ENCODE data around the gene C1QL4.
"Not testable (repeated sequence)": the region's sequence is repeated elsewhere in the genome, so short reads cannot be mapped to it uniquely, and the experiment has no call there.

Gene C1QL4

DNA sequence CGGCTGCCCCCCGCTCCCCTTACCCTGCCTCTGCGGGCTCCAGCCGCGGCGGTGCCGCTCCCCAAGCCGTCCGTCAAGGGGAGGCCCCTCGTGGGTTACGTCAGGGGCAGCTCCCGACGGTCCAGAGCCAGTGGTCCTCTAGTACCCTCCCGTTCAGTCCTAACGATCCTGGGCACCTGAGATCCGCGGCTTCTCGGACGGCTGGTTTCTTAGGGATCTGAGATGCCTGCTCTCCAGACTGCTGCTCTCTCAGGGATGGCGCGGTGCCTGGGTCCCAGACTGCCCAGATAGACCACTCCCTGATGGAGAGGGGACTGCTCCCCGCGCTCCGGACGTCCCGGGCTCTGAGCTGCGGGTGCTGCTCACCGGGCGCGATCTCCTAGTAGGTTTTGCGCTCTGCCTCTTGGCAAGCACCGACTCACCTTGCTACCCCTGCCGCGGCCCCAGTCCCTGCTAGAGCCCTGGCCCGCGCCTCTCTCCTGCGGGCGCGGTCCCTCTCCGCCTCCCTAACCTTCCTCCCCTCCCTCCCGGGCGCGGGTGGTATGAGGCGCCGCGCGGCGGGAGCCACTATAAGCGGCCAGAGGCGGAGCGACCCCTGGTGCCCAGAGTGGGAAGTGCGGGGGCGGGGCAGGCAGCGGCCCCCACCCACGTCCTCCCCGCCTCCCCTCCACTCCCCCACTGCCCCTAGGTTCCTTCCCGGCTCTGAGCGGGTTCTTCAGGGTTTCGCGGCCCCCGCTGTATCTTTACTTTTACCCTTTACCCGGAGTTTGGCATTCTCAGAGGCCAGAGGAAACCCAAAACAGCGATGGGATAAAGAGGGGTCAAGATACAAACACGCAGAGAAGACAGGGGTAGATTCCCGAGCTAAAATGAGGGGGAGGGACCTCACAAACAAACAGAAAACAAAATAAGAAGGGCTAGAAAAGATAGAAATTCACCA, at the start of gene C1QL4:
Gene C1QL4, minus strand, starts transcription at position 544 of the 940 bp plus-strand sequence. CDS start 711 bp downstream, outside the sequence.
- DNase-seq (ENCODE audit: low read depth in 1 of 2, low spot score in 1 of 2): peak; percentile 77 to 88

GRCh38 chr12:49380184-49380583, 43.2 kb upstream of the C1QL4 start:
- DNase-seq (ENCODE audit: low read depth in 1 of 2, low spot score in 1 of 2): not testable (repeated sequence)

- no peak for DNase-seq (ENCODE audit: low read depth in 1 of 2, low spot score in 1 of 2)
These were observed 40.4 kb upstream of the C1QL4 start for GRCh38 chr12:49377386-49377785.

DNA sequence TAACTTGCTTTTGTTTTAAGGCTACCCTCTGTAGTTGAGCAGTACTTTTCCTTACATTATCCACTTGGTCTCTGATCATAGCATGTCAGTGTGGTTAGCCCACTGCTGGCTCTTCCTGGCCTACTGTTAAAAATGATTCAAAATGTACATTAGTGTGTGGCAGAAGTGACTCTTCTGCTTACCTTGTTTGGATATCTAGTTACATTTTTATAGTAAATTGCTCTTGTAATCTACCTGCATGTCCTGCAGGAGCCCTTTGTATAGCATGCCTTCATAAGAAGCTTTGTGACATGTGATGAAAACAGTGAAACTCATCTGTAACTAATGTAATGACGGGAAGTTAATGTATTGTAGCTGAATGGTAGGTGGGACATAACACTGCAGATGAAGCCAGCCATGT, 38.4 kb upstream of the C1QL4 start:
- no peak for DNase-seq (ENCODE audit: low read depth in 1 of 2, low spot score in 1 of 2)

GRCh38 chr12:49370539-49370938, 33.6 kb upstream of the C1QL4 start:
- no peak for DNase-seq (ENCODE audit: low read depth in 1 of 2, low spot score in 1 of 2)

GRCh38 chr12:49369411-49370145, 32.6 kb upstream of the C1QL4 start:
- DNase-seq (ENCODE audit: low read depth in 1 of 2, low spot score in 1 of 2): no peak

- no peak for DNase-seq (ENCODE audit: low read depth in 1 of 2, low spot score in 1 of 2)
These were observed 31.2 kb upstream of the C1QL4 start for GRCh38 chr12:49368240-49368600.

DNA sequence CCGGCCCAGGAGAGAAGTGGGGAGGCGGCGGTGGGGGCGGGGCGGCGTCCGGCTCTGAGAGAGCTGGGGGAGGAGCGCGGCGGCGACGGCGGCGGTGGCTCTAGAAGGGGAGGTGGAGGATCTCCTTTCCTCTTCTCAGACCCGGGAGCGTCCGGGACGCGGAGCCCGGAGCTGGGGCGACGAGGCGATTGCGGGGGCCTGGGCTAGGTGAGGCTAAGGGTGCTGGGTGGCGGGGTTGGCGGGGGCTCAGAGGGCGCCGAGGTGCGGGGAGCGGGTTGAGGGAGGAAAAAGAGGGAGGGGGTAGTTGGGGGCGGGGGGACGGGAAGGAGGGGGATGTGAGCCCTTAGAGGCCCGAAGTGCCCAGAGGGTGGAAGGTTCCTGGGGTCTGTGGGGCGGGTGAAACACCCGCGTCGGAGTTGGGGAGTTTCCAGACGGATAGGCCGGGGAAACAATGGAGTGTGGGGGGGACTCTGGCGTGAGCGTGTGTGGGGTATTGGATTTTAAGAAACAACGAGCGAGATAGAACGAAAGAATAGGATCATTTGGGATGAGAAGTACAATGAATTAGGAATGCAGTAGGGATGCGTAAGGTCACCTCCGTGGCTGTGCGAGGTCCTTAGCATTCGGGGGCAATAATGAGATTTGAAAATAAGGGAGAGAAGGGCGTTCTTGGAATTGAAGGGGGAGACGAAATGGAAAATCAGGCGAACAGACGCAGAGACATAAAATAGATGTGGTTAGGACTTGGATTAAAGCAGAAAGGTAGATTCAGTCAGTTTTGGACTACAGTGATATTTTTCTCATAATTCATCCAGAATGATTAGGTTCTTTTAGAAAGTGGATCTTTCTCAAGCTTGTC, 30.6 kb upstream of the C1QL4 start, which contains the start of gene SPATS2:
Gene SPATS2, plus strand, starts transcription at position 82 of the 859 bp plus-strand sequence. CDS start 93,551 bp downstream, outside the sequence.
- no peak for DNase-seq (ENCODE audit: low read depth in 1 of 2, low spot score in 1 of 2)

GRCh38 chr12:49366652-49367380, 29.8 kb upstream of the C1QL4 start:
- DNase-seq (ENCODE audit: low read depth in 1 of 2, low spot score in 1 of 2): peak; percentile 63 to 83

GRCh38 chr12:49366096-49366651, 29.2 kb upstream of the C1QL4 start:
- DNase-seq (ENCODE audit: low read depth in 1 of 2, low spot score in 1 of 2): no peak

DNA sequence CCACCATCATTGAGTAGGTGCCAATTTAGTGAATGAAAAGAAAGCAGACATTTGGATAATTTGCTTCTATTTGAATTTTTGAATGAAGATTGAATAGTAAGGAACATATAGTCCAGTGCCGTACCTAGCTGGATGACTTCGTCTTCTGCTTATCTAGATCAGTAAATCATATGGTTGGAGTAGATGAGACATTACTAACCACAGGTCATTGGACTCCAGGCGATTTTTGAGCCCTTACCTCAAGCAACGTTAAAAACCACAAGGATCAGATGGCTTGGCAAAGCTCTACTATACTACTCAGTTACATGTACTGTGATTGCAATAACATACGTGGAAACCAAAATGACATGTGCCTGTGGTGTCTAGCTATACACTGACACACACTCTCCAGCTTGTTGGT, 28.6 kb upstream of the C1QL4 start:
- DNase-seq (ENCODE audit: low read depth in 1 of 2, low spot score in 1 of 2): no peak

DNA sequence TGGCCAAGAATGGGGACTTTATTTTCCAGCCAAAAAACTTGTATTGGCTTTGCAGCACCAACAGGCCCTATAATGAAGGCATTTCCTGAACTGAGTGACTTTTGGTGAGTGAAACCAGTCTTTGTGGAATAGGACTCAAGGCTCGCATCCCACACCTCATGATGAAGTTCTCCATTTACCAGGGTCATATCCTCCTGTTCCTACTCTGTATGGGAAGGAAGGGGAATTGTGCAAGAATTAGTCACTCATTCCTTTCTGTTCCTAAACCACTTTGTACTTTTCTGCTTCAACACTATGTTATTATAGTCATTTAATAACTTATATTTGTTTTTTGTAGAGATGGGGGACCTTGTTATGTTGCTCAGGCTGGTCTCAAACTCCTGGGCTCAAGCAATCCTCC, 28.0 kb upstream of the C1QL4 start:
- no peak for DNase-seq (ENCODE audit: low read depth in 1 of 2, low spot score in 1 of 2)

GRCh38 chr12:49362077-49362476, 25.1 kb upstream of the C1QL4 start:
- DNase-seq (ENCODE audit: low read depth in 1 of 2, low spot score in 1 of 2): no peak

- no peak for DNase-seq (ENCODE audit: low read depth in 1 of 2, low spot score in 1 of 2)
These were observed 22.7 kb upstream of the C1QL4 start for GRCh38 chr12:49359671-49360070.

DNA sequence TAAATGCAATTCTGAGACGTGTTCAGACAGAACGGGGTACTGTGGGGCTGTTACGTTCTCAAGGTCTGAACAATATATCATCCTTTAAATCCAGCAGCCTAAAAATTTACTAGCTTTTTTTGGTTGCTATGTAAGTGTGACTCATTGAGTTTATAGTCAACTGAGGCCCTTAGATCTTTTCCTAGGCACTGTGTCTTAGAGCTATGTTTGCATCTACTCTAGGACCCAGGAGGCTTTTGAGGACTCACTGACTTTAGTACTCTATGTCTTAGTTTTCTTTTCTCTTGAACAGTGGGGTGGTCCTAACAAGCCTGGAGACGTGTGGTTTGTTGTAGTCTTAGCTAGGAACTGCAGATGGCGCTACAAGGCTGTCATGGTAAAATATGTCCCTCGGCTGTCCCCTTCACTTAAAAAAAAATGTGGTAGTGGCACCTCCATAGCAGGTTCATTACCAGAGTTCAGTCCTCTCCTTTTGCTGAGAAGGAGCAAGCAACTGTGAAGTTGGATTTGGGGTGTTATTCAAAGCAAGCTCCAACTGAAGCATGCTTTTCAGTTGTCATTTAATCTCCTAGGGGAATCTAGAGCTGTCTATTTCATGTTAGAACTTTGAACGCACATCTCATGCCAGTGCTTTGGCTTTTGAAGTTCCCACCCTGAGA, 21.6 kb upstream of the C1QL4 start:
- no peak for DNase-seq (ENCODE audit: low read depth in 1 of 2, low spot score in 1 of 2)

- no peak for DNase-seq (ENCODE audit: low read depth in 1 of 2, low spot score in 1 of 2)
These were observed 20.2 kb upstream of the C1QL4 start for GRCh38 chr12:49357103-49357678.

- no peak for DNase-seq (ENCODE audit: low read depth in 1 of 2, low spot score in 1 of 2)
These were observed 18.9 kb upstream of the C1QL4 start for GRCh38 chr12:49355913-49356312.

- no peak for DNase-seq (ENCODE audit: low read depth in 1 of 2, low spot score in 1 of 2)
These were observed 15.4 kb upstream of the C1QL4 start for GRCh38 chr12:49352351-49352750.

DNA sequence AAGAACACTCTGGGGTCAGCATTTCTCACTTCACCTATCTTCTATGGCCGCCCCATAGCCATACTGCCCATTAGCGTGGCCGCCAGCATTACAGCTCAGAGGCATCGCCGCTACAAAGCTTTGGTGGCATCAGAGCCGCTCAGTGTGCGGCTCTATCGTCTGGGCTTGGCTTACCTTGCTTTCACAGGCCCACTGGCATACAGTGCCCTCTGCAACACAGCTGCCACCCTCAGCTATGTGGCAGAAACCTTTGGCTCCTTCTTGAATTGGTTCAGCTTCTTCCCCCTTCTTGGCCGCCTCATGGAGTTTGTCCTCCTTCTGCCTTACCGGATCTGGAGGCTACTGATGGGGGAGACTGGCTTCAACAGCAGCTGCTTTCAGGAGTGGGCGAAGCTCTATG, 12.3 kb upstream of the C1QL4 start:
- DNase-seq (ENCODE audit: low read depth in 1 of 2, low spot score in 1 of 2): no peak
